MM.1S (cell line): Measurements from ENCODE around the gene TSN.

Source experiments
- DNase-seq: peaks from one replicate; pipeline ENCODE4 v3.0.0-alpha.2; 2015
- H2AFZ ChIP-seq: fragments of 300-600 bp; sonication (generic); 2 replicates; pipeline ENCODE4 v1.6.0; 2016; ENCODE audit warnings: antibody characterized with exemption, low read length
- H3F3A ChIP-seq: fragments of 300-600 bp; sonication (generic); 2 replicates; pipeline ENCODE4 v1.6.1; 2016; ENCODE audit warnings: mild to moderate bottlenecking, antibody characterized with exemption, low read length, moderate library complexity, mixed read lengths; ENCODE audit not compliant: insufficient read depth
- H3K27ac ChIP-seq: fragments of 300-600 bp; sonication (generic); 2 replicates; pipeline ENCODE4 v1.5.1; 2016; ENCODE audit warnings: mild to moderate bottlenecking, low read length
- H3K27me3 ChIP-seq: fragments of 300-600 bp; sonication (generic); replicated peaks from 2 replicates; pipeline ENCODE4 v1.6.0; 2016; ENCODE audit warnings: low read length; ENCODE audit not compliant: insufficient read depth
- H3K36me3 ChIP-seq: fragments of 300-600 bp; sonication (generic); replicated peaks from 2 replicates; pipeline ENCODE4 v1.6.1; 2016; ENCODE audit warnings: mild to moderate bottlenecking, low read length, mixed read lengths; ENCODE audit not compliant: insufficient read depth
- H3K4me1 ChIP-seq: fragments of 300-600 bp; sonication (generic); 2 replicates; pipeline ENCODE4 v1.6.1; 2016; ENCODE audit warnings: low read length, mixed read lengths
- H3K4me2 ChIP-seq: fragments of 300-600 bp; sonication (generic); 2 replicates; pipeline ENCODE4 v1.6.0; 2016; ENCODE audit warnings: low read depth, low read length
- H3K4me3 ChIP-seq: fragments of 300-600 bp; sonication (generic); 2 replicates; pipeline ENCODE4 v1.5.1; 2016; ENCODE audit warnings: low read length, mixed read lengths
- H3K79me2 ChIP-seq: fragments of 300-600 bp; sonication (generic); 2 replicates; pipeline ENCODE4 v1.6.1; 2016; ENCODE audit warnings: mixed run types, low read length, mixed read lengths
- H3K9ac ChIP-seq: fragments of 300-600 bp; sonication (generic); 2 replicates; pipeline ENCODE4 v1.6.1; 2016; ENCODE audit warnings: low read length, mixed read lengths
- H3K9me2 ChIP-seq: fragments of 300-600 bp; sonication (generic); replicated peaks from 2 replicates; pipeline ENCODE4 v1.6.1; 2016; ENCODE audit warnings: mild to moderate bottlenecking, low read length, mixed read lengths; ENCODE audit not compliant: insufficient read depth
- H3K9me3 ChIP-seq: fragments of 300-600 bp; sonication (generic); replicated peaks from 2 replicates; pipeline ENCODE4 v1.6.1; 2016; ENCODE audit warnings: mild to moderate bottlenecking, low read length, mixed read lengths; ENCODE audit not compliant: insufficient read depth
- H4K20me1 ChIP-seq: fragments of 300-600 bp; sonication (generic); 2 replicates; pipeline ENCODE4 v1.6.1; 2016; ENCODE audit warnings: mild to moderate bottlenecking, low read length, moderate library complexity, mixed read lengths; ENCODE audit not compliant: insufficient read depth
- EZH2 ChIP-seq: fragments of 300-600 bp; sonication (generic); optimal IDR thresholded peaks from 2 replicates; pipeline ENCODE3; 2017; ENCODE audit warnings: low read depth, mild to moderate bottlenecking, antibody characterized with exemption, low read length, mixed read lengths
- EZH2phosphoT487 ChIP-seq: fragments of 300-600 bp; sonication (generic); IDR thresholded peaks from 2 replicates; pipeline ENCODE4 v1.6.1; 2018; ENCODE audit warnings: antibody characterized with exemption, low read length
- TF ChIP-seq, protein P1 (sequence below): fragments of 300-600 bp; sonication (generic); IDR thresholded peaks from 2 replicates; pipeline ENCODE4 v1.5.1; 2016; ENCODE audit warnings: antibody characterized with exemption, low read length, mixed read lengths

Gene TSN

DNA sequence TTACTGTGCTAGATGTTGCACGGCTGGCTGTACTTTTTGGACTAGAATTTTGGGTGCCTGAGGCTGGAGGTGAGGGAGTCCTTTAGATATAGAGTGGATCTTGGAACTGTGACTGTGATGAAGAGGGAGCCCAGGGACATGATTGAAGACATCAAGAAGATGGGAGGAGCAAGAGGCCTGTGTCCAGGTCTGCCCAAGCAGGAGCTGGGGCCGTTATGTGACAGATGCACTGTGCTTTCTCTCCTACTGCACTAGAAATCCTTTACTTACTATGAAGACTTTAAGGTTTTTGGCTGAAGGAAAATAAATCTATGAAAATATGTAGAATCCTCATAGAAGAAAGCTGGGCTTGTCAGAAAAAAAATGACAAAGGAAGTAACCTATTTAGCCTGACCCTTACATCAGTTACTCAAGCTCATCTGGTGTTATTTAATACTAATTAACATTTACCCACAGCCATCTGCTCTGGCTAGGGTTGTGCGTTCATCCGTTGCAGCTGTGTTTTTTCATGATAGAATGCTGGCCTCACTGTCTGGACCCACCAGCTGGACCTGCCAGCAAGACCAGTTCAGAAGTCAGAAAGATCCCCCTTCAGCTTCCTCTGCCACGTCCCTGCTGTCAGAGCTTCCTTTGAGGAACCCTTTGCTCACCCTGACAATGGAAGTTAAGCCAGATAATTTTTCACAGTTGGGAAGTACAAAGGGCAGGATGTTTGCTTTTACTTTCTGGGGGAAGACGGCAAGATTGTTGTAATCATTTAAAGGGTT lies 16.7 kb downstream of the TSN start:
- Histone ChIP-seq H3K9me2 (no peaks in the 10 kb centered on the region), H3K27ac (no peak overlapping the region), H3K27me3 (no peaks in the 10 kb centered on the region), H3F3A (no peaks in the 10 kb centered on the region), H4K20me1 (no peaks in the 10 kb centered on the region), H3K36me3 (no peaks in the 10 kb centered on the region), H3K4me2 (no peak overlapping the region), H3K4me3 (no peak overlapping the region), H3K9me3 (no peaks in the 10 kb centered on the region), H3K79me2 (no peaks in the 10 kb centered on the region), H2AFZ (no peak overlapping the region), H3K9ac (no peak overlapping the region), H3K4me1 (no peaks in the 10 kb centered on the region)
- TF ChIP-seq, protein P1, sequence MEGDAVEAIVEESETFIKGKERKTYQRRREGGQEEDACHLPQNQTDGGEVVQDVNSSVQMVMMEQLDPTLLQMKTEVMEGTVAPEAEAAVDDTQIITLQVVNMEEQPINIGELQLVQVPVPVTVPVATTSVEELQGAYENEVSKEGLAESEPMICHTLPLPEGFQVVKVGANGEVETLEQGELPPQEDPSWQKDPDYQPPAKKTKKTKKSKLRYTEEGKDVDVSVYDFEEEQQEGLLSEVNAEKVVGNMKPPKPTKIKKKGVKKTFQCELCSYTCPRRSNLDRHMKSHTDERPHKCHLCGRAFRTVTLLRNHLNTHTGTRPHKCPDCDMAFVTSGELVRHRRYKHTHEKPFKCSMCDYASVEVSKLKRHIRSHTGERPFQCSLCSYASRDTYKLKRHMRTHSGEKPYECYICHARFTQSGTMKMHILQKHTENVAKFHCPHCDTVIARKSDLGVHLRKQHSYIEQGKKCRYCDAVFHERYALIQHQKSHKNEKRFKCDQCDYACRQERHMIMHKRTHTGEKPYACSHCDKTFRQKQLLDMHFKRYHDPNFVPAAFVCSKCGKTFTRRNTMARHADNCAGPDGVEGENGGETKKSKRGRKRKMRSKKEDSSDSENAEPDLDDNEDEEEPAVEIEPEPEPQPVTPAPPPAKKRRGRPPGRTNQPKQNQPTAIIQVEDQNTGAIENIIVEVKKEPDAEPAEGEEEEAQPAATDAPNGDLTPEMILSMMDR: no peak
- TF ChIP-seq EZH2: no peak
- no peak for DNase-seq

DNA sequence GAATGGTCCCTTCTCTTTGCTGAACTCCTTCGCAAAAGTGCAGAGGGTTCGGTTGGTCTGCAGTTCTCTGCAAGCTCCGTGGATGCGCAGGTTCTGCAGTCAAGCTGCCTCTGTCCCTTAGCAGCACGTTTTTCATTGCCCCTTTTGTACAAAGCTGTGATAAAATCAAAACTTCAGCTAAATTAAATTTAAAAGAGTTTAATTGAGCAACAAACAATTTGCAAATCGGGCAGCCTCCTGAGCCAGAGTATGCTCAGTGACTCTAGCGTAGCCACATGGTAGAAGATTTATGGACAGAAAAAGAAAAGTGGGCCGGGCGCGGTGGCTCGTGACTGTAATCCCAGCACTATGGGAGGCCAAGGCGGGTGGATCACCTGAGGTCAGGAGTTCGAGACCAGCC lies 18.8 kb downstream of the TSN start:
- Histone ChIP-seq H2AFZ (no peak overlapping the region), H3K4me2 (no peak overlapping the region), H3K4me3 (no peak overlapping the region), H3K4me1 (no peaks in the 10 kb centered on the region), H3K36me3 (no peaks in the 10 kb centered on the region), H4K20me1 (no peaks in the 10 kb centered on the region), H3K9me3 (no peaks in the 10 kb centered on the region), H3K9me2 (no peaks in the 10 kb centered on the region), H3F3A (no peaks in the 10 kb centered on the region), H3K27me3 (no peaks in the 10 kb centered on the region), H3K9ac (no peak overlapping the region), H3K27ac (no peak overlapping the region), H3K79me2 (no peaks in the 10 kb centered on the region)
- no peak for DNase-seq
- TF ChIP-seq, protein P1: no peak
- TF ChIP-seq EZH2: no peak
- TF ChIP-seq EZH2phosphoT487: no peak

DNA sequence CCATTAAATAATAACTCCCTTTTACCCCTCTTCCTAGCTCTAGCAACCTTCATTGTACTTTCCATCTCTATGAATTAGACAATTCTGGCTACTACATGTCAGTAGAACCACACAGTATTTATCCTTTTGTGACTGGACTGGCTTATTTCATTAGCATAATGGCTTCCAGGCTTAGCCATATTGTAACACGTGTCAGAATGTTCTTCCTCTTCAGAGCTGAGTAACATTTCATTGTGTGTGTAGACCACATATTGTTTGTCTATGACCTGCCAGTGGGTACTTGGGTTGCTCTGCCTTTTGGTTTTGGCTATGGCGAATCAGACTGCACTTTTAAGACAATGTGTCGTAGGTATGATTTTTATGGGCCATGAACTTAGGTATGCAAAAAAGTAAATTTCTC lies 20.9 kb downstream of the TSN start:
- no peaks in the 10 kb centered on the region for H3K27me3 ChIP-seq
- no peak for DNase-seq
- H2AFZ ChIP-seq: no peak overlapping the region
- H3K9ac ChIP-seq: no peak overlapping the region
- no peaks in the 10 kb centered on the region for H3K9me2 ChIP-seq
- H3K79me2 ChIP-seq: no peaks in the 10 kb centered on the region
- no peak overlapping the region for H3K4me2 ChIP-seq
- TF ChIP-seq EZH2 (no peak), EZH2phosphoT487 (no peak)
- H3F3A ChIP-seq: no peaks in the 10 kb centered on the region
- H4K20me1 ChIP-seq: no peaks in the 10 kb centered on the region
- no peak overlapping the region for H3K27ac ChIP-seq
- no peaks in the 10 kb centered on the region for H3K9me3 ChIP-seq
- no peaks in the 10 kb centered on the region for H3K36me3 ChIP-seq
- H3K4me3 ChIP-seq: no peak overlapping the region
- H3K4me1 ChIP-seq: no peaks in the 10 kb centered on the region
